ENCODE results near the gene ABCC9. TPM values are rescaled to one million over a fixed set of nuclear protein-coding genes. Genes with fewer than 3 reads are reported as not detected.

The ABCC9 gene
- polyA plus RNA-seq, 1 of the 3 experiments (the other 2 are of a cell fraction), result 0.02 TPM

- TF ChIP-seq RAD21 (IDR thresholded peaks at IDR 0.05; ENCODE audit: low read length), result no peak
Measured at GRCh38 chr12:21949036-21949435, 7.8 kb upstream of the ABCC9 start (continued).

- Histone ChIP-seq H3K4me1 (ENCODE audit: control insufficient read depth in 1 of 2, insufficient read depth in 2 of 2, low read depth in 1 of 2, low read length in 1 of 2) (peaks cover 0 to 1% of the 10 kb centered on the region in 2 experiments; a peak in 1 of 4 replicates), H3K4me3 (ENCODE audit: low read depth in 2 of 2, low read length in 1 of 2) (no peak overlapping the region), H3K27me3 (ENCODE audit: insufficient read depth) (peaks cover 5% of the 10 kb centered on the region; the same call in 1 of the 2 replicates), H2AFZ (ENCODE audit: low read depth) (no peak overlapping the region), H3K9me2 (no peaks in the 10 kb centered on the region; the same call in 1 of the 2 replicates), H3F3A (replicated peaks; ENCODE audit: insufficient read depth) (no peaks in the 10 kb centered on the region), H3K27ac (ENCODE audit: low read depth in 2 of 2, low read length in 1 of 2) (no peak overlapping the region), H3K9me3 (no peaks in the 10 kb centered on the region), H3K4me2 (no peak overlapping the region), H3K79me2 (ENCODE audit: insufficient read depth) (no peaks in the 10 kb centered on the region; the same call in 1 of the 2 replicates), H3K9ac (no peak overlapping the region), H3K36me3 (replicated peaks in 1 of 2; ENCODE audit: control insufficient read depth in 1 of 2, insufficient read depth in 2 of 2, low read length in 1 of 2) (no peaks in the 10 kb centered on the region), H4K20me1 (ENCODE audit: insufficient read depth) (no peaks in the 10 kb centered on the region)
- DNase-seq, result no peak
- POLR2A ChIA-PET, result no interaction called here
- CTCF ChIA-PET, result no interaction called here
- TF ChIP-seq RAD21 (IDR thresholded peaks at IDR 0.05; ENCODE audit: low read length) (no peak), RXRA (IDR thresholded peaks at IDR 0.05; ENCODE audit: borderline replicate concordance, low read depth) (no peak), TCF12 (IDR thresholded peaks at IDR 0.05) (no peak), REST (IDR thresholded peaks at IDR 0.05; ENCODE audit: low read depth, low read length) (no peak), ELF1 (IDR thresholded peaks at IDR 0.05) (no peak), SIN3A (IDR thresholded peaks at IDR 0.05; ENCODE audit: borderline replicate concordance, low read depth, low read length) (no peak), JUND (IDR thresholded peaks at IDR 0.05) (no peak), NRF1 (IDR thresholded peaks at IDR 0.05; ENCODE audit: low read depth, low read length) (no peak), EP300 (IDR thresholded peaks at IDR 0.05; ENCODE audit: borderline replicate concordance in 1 of 2, low read depth in 1 of 2, low read length in 1 of 2) (no peak), GATA2 (CRISPR knock-in tag; IDR thresholded peaks at IDR 0.05) (no peak), FOXM1 (IDR thresholded peaks at IDR 0.05; ENCODE audit: low read depth) (no peak)
- TF ChIP-seq, protein P1, sequence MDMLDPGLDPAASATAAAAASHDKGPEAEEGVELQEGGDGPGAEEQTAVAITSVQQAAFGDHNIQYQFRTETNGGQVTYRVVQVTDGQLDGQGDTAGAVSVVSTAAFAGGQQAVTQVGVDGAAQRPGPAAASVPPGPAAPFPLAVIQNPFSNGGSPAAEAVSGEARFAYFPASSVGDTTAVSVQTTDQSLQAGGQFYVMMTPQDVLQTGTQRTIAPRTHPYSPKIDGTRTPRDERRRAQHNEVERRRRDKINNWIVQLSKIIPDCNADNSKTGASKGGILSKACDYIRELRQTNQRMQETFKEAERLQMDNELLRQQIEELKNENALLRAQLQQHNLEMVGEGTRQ (IDR thresholded peaks at IDR 0.05; ENCODE audit: borderline replicate concordance, low read depth, low read length), result no peak
Measured at GRCh38 chr12:21946983-21947382, 5.8 kb upstream of the ABCC9 start.

- CTCF ChIA-PET, result no interaction called here
- no peaks in the 10 kb centered on the region for H3K9me3 ChIP-seq
- TF ChIP-seq CHD2 (IDR thresholded peaks at IDR 0.05; ENCODE audit: low read length, partially characterized antibody) (no peak), SIN3A (IDR thresholded peaks at IDR 0.05; ENCODE audit: borderline replicate concordance, low read depth, low read length) (no peak), RFX5 (IDR thresholded peaks at IDR 0.05; ENCODE audit: low read length) (no peak), REST (IDR thresholded peaks at IDR 0.05; ENCODE audit: low read depth, low read length) (no peak), TCF12 (IDR thresholded peaks at IDR 0.05) (no peak), TEAD4 (IDR thresholded peaks at IDR 0.05; ENCODE audit: borderline replicate concordance, insufficient read depth) (no peak)
- TF ChIP-seq, protein P2, sequence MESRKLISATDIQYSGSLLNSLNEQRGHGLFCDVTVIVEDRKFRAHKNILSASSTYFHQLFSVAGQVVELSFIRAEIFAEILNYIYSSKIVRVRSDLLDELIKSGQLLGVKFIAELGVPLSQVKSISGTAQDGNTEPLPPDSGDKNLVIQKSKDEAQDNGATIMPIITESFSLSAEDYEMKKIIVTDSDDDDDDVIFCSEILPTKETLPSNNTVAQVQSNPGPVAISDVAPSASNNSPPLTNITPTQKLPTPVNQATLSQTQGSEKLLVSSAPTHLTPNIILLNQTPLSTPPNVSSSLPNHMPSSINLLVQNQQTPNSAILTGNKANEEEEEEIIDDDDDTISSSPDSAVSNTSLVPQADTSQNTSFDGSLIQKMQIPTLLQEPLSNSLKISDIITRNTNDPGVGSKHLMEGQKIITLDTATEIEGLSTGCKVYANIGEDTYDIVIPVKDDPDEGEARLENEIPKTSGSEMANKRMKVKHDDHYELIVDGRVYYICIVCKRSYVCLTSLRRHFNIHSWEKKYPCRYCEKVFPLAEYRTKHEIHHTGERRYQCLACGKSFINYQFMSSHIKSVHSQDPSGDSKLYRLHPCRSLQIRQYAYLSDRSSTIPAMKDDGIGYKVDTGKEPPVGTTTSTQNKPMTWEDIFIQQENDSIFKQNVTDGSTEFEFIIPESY (IDR thresholded peaks at IDR 0.05; ENCODE audit: borderline replicate concordance, low read depth), result no peak
Measured at GRCh38 chr12:21945002-21945401, 3.8 kb upstream of the ABCC9 start.

More at GRCh38 chr12:21945002-21945401, 3.8 kb upstream of the ABCC9 start:
- Histone ChIP-seq H3K27me3 (ENCODE audit: insufficient read depth) (peaks cover 23% of the 10 kb centered on the region; the same call in 1 of the 2 replicates), H3K36me3 (replicated peaks in 1 of 2; ENCODE audit: control insufficient read depth in 1 of 2, insufficient read depth in 2 of 2, low read length in 1 of 2) (no peaks in the 10 kb centered on the region), H3K4me1 (ENCODE audit: control insufficient read depth in 1 of 2, insufficient read depth in 2 of 2, low read depth in 1 of 2, low read length in 1 of 2) (peaks cover 0 to 5% of the 10 kb centered on the region in 2 experiments; a peak in 1 of 4 replicates), H3K4me3 (ENCODE audit: low read depth in 2 of 2, low read length in 1 of 2) (no peak overlapping the region), H3K9ac (no peak overlapping the region), H3K4me2 (no peak overlapping the region), H2AFZ (ENCODE audit: low read depth) (no peak overlapping the region), H3K27ac (ENCODE audit: low read depth in 2 of 2, low read length in 1 of 2) (no peak overlapping the region), H3K9me2 (no peaks in the 10 kb centered on the region), H3F3A (replicated peaks; ENCODE audit: insufficient read depth) (no peaks in the 10 kb centered on the region), H3K79me2 (ENCODE audit: insufficient read depth) (no peaks in the 10 kb centered on the region; the same call in 1 of the 2 replicates), H4K20me1 (ENCODE audit: insufficient read depth) (no peaks in the 10 kb centered on the region)
- POLR2A ChIA-PET, result no interaction called here
- DNase-seq, result no peak
- 22% methylated on average over 4 of the region's 4 CpGs for WGBS (ENCODE audit: low lambda C conversion rate)
